Measurements from ENCODE around the gene EHMT1.

Gene EHMT1

DNA sequence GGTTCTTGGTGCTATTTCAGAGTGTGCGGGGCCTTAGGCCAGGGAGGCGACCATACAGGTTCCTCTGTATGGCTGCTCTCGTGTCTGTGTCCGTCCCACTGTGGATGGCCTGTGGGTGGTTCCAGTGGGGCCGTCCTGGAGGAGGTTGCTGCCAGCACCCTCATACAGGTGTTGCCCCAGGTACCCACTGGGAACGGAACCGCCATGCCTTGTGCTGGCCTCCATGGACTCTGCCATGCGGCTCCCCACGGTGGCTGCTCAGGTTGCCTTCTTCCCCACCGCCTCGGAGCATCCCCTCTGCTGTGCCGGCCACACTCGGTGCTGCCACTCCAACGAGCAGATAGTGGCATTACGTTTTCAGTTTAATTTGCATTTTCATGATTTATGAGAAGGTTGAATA lies 129.5 kb downstream of the EHMT1 start:
- no peak for DNase-seq

DNA sequence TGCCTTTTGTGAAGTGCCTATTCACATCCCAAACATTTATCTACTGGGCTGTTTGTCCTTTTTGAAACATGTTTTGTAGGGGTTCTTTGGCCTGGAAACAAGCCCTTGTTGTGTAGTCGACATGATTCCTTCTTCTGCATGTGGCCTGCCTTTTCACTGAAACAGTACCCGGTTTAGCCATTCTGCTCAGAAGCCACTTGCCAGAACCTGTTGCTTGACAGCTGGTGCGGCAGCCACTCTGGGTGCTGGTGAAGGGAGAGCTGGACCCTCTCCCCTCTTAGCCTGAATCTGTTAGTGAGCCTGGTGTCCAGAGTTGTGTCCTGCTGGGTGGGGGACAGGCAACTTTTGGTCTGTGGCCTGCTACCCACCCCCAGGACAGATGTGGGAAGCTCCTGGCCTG lies 129.9 kb downstream of the EHMT1 start:
- DNase-seq = no peak

DNA sequence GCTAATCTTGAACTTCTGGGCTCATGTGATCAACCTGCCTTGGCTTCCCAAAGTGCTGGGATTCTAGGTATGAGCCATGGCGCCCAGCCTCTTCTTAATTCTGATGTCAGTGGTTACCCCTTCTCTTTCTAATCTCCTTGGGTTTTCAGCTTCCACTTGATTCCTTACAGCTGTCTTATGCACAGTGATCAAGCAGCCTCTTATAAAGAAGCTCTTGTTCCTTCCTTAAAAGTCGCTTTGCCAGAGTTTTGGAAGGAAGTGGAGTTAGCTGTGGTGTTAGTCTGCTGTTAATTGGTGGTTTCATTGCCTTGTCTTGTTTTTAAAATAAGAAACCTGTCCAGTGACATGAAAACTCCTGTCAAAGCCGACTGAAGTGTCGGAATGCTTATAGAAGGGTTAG lies 130.7 kb downstream of the EHMT1 start:
- DNase-seq = no peak

DNA sequence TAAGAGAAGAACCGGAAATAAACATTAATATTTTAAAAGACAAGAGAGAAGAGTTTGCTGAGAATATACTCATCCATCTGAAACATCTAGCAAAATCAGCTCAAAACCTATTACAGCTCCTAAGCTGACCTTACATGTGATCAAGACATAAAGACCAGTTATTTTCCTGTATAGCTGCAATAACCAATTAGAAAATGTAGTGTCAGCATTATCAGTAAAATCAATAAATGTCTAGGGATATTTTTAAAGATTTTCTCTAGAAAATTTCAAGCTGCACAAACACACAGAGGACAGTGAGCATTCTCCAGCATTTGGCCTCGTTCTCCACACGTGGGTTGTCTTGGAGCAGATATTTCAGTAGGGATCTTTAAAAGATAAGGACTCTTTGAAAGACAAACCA lies 131.2 kb downstream of the EHMT1 start:
- no peak for DNase-seq

DNA sequence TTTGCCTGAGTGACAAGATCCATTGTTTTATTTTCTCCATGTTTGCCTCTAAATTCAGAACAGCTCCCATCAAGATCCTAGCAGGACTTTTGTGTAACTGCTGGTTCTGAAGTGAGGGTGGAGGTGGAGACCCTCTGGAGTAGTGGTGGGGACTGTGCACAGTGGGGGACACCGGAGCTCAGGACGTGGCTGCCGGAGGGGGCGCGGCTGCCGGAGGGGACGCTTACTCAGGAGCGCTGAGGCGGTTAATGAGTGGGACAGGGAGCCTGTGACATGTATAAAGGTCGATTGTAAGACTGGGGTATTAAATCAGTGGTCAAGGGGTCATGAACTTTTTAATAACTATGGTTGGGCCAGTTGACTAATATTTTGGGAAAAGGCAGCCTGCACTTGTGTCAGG lies 131.8 kb downstream of the EHMT1 start:
- DNase-seq = no peak

DNA sequence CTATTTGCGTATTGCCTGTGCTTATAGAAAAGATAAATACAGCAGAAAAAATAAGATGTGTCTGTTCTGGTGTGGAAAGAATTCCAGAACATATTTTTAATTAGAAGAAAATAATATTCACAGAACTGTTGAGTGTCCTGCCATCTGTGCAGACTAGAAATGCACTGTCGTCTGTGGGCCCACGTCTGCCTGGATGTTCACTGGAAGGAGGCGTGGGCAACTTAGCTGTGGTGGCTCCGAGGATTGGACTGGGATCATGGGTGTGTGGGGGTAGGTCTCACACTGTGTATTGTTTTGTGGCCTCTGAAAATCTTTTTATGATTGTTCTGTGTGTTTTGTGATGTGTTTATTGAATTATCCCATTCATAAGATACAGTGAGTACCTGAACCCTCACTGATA lies 132.8 kb downstream of the EHMT1 start:
- no peak for DNase-seq

DNA sequence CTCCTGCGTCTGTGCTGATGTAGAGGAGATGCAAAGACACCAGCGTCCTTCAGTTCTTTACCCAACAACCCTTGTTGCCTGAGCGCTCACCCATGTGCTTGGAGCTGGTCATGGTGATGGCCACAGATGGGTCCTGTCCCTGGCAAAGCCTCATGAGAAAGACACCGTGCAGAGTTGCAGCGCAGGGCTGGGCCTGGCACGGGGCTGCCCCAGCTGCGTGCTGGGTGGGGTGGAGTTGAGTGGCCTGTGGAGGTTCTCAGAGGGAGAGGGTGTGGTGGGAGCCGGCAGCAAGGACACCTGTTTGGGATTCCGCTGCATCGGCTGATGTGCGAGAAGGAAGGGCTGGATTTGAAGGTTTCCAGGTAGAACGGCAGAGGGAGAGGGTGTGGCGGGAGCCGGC lies 133.6 kb downstream of the EHMT1 start:
- DNase-seq = no peak

DNA sequence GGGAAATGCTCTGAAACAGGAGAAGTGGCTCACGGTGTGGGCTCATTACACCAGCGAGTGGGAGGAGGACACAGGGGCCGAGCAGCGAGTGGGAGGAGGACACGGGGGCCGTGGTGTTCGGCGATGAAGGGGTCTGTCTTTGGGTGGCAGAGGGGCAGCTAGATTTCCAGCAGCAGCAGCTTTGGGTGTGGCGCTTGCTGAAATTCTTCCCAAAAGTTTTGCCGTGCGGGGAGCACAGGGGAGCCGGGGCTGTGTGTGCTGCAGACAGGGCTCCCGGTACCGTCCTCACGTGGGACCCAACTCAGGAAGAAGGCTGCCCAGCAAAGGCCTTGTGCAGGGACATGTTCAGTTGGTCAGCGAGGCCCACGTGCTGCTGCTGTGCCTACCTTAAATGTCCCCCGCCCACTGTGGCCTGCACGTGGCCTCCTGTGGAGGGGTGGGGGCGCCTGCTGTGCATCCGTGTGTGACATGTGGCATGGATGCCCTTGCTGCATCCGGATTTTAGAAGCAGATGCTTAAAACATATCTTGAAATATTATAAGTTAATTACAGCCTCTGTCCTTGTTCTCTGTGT lies 134.5 kb downstream of the EHMT1 start:
- no peak for DNase-seq

DNA sequence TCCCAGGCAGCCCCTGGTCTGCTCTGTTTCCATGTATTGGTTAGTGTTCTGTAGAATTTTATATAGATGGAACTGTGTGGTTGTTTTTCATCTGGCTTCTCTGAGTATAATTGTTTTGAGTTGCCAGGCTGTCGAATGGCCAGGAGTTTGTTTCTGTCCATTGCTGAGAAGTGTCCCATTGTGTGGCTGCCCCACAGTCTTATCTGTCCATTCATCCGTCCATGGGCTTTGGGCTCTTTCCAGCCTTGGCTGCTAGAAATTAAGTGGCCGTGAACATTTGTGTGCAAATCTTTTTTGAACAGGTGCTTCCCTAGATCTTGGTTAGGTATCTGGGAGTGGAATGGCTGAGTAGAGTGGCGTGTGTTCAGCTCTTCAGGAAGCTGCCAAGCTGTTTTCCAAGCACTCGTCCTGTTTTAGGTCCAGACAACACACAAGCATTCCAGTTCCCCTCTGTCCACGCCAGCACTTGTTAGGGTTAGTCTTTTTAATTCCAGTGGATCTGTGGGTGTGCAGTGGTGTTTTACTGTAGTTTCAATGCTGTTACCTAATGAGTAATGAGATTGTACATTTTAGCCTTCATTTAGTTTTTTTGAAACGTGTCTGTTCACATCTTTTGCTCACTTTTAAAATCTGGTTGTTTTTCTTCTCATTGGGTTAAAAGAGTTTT lies 136.6 kb downstream of the EHMT1 start:
- no peak for DNase-seq

DNA sequence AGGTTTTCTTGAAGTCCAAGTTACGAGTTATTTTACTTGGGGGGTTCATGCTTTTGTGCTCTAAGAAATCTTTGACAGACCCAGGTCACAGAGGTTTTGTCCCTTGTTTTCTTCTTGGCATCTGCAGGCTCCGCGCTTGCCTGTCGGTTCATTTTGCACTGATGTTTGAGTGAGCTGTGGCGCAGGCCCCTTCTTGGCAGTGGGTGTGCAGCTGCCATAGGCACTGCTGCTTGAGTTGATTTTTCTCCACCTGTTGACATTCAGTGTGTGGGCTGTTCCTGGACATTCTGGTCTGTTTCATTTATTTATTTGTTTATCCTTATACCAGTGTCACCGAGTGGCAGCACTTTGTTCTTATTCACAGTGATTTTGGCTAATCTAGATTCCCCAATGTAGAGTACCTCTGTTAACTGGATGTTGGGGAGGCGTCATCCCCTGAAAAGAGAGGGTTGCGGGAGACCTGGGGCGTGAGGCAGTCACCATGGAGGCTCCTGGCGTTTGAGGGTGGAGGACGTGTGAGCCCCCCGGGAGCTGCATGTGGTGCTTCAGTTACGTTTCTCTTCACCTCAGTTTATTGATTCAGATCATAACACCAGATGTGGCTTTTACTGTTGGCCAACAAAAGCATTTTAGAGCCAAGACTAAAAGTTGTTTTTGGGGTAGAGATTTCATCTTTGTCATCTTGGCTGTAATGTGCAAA lies 137.4 kb downstream of the EHMT1 start:
- DNase-seq = no peak

DNA sequence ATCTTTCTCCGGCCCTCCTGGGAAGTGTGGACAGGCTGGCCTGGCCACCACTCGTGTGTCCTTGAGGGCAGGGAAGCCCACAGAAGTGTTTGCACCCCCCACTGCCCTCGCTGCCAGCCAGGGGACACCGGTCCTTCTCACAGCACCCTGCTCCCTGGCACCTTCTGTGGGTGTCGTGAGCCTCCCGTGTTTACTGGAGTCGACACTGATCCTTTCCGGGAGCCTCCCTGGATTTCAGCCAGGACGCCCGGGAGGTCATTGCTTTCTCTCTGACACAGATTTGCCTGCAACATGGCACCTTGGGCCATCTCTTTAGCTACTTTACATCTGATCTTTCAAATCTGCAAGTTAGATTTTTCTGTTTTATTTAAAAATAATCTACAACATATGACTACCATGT lies 138.3 kb downstream of the EHMT1 start:
- DNase-seq = no peak

DNA sequence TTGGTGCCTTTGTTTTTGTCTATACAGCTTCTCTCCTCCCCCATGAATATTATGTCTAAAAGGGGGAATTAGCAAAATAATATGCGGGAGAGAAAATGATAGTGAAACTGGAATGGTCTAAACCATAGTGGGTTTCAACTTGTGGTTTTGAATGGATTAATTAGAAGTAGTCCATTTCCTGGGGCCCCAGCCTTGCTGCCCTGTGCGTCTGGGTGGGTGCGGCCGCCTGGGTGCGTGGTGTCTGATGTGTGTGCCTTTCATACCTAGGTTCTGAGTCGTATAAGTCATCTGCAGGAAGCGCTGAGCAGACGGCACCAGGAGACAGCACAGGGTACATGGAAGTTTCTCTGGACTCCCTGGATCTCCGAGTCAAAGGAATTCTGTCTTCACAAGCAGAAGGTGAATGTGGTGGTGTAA lies 138.8 kb downstream of the EHMT1 start:
- peak; percentile 36 for DNase-seq

DNA sequence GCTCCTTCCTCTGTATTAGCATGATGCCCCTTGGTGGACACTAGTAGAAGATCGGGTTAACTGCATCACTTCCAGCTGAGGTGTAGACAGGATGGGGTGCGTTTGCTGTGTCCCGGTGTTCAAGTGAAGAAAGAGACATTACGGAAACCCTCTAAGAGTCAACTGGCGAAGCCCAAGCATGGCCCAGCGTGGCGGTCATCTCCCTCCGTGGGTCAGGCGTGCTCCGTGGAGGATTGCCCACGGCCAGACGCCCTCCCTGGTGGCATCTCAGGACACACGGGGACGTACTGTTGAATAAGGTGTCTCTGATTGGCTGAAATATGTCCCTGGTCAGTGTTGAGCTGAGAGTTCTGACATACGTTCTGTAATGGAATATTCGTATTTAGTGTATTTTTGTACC lies 139.3 kb downstream of the EHMT1 start:
- no peak for DNase-seq

DNA sequence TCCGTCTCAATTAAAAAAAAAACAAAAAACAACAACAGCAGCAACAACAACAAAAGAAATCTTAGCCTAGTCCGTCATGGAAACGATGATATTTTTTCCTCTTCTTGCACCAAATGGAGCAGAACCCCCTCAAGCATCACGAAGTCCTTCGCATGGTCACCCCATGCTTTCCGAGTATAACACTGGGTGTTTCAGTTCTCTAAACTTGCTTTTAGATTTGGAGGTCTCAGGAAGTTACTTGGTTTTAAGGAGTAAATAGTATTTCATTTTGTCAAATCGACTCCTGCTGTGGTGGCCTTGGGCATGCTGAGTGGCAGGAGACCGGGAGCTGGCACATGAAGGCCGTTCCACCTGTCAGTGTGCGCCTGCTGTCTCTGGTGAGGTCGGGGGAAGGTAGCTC lies 140.3 kb downstream of the EHMT1 start:
- no peak for DNase-seq

DNA sequence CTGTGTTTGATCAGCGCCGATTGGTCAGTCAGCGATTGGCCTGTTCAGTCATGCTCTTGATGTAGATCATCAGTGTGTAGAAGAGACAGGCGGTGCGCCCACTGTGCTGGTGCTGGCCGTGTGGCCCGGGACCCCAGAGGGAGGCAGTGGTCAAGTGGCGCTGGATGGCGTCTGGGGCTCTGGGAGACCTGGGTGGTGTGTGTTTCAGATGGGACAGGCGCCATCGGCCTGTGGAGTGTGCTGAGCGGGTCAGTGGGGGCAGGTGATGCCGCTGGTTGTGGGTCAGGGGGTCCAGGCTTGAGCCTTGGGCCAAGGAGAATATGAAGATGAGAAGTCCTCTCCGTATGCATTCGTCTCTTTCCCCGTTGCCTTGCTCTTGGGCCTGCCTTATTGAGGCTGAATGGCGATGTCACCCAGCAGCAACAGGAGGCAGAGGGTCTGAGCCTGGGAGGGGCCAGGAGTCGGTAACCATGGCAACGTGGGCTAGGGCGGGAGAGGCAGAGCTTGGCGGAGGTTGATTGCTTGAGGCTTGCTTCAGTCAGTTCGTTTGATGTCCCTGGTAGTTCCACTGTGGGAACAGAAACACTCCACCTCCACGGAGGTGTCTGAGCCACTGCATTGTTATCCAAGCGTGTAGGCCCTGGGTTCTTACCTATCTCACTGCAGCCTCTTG lies 141.0 kb downstream of the EHMT1 start:
- no peak for DNase-seq

DNA sequence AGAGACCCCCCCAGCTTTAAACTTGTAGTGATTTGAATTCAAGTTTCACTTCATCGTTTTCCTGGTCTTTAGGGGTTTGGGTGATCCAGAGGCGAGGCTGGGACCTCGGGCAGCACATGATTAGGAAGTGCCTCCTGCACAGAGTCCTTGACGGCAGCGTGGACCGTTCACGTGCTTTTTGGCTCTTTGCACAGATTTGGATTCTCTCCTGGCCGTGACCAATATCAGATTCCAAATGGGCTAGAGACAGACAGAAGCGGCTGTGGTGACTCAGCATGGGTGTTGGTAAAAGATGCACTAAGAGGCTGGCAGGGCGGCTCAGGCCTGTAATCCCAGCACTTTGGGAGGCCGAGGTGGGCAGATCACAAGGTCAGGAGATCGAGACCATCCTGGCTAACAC lies 141.6 kb downstream of the EHMT1 start:
- no peak for DNase-seq

DNA sequence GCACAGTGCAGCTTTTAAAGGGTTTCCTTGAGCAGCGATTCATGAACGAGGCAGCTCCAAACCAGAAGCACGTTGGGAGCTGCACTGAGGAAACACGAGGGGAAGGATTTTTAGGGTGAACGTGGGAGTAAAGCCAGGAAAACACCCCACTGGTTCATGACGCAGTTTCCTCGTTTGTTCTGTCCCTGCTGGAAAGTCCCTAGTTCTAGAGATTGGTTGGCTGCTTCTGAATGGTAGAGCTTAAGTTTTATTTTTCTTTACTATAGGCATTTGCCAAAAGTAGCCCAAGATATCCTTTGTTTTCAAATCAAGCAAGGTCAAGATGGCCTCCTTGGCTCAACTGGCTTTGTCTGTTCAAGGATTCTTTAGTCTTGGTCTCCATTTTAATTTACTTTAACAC lies 142.2 kb downstream of the EHMT1 start:
- peak; percentile 60 for DNase-seq

DNA sequence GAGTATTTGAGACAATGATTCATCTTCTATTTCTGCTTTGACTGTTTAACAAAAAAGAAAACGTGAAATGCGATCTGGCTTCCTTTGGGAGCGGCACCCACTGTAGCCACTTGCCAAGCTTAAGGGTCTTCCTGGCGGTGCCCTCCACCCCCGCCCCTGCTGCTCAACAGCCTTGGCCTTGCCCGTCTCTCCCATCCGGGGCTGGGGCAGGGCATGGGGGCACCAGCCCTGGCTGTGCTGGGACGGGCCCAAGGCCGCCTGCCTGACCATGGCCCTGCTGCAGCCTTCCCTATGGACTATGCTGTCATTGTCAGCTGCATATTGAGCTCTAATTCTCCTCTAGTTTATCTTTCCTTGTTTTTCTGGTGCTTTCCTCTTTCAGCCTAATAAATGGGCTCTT lies 143.0 kb downstream of the EHMT1 start:
- DNase-seq = no peak

DNA sequence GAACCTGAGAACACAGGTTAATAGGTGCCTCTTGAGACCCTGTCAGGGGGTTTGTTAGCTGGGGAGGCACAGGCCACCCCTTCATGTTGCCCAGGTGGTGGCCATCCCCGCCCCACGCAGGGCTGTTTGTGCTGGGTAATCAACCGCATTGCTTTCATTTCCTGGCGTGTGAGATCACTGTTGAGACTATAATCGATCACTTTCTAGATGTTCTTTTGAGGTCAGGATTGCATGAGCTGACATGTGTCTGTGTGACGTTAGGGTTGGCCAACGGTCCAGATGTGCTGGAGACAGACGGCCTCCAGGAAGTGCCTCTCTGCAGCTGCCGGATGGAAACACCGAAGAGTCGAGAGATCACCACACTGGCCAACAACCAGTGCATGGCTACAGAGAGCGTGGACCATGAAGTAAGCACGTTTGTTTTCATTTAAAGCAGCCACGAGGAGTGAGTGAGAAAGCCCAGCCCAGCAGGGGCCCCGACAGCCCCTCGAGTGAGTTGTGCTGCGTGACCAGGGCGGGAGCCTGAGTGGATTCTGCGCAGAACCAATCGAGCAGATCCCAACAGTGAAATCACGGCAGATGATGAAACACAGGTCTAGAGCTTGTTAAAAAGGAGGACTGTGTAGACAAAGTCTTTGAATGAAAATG lies 143.7 kb downstream of the EHMT1 start:
- DNase-seq = no peak

DNA sequence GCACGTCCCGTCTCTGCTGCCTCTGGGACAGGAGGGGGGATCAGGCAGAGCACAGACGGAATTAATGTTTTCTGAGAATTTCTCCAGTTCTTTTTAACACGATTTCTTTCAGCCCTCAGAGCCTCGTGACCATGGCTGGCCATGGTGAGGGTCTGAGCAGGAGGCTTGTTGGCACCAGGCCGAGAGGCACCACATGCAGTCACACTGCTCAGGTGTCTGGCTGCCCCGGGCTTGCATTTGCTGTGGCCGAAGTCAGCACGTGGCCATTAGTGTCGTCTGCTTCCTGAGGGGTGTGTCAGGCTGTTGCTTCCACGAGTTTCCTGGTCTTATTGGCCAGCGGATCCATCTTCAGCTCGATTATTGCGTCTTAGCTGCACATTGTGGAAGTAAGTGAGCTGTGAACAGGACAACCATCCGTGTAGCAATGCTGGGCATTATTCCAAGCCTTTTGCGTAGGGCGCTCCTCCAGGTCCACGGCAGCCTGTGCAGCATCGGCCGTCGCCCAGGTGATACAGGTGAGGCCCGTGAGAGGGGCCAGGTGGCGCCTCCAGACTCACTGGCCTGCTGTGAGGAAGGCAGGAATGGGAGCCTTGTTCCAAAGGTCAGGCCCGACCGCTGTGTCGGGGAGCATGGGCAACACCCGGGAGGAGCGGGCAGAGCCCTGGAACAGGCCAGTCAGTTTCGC lies 144.6 kb downstream of the EHMT1 start:
- no peak for DNase-seq

DNA sequence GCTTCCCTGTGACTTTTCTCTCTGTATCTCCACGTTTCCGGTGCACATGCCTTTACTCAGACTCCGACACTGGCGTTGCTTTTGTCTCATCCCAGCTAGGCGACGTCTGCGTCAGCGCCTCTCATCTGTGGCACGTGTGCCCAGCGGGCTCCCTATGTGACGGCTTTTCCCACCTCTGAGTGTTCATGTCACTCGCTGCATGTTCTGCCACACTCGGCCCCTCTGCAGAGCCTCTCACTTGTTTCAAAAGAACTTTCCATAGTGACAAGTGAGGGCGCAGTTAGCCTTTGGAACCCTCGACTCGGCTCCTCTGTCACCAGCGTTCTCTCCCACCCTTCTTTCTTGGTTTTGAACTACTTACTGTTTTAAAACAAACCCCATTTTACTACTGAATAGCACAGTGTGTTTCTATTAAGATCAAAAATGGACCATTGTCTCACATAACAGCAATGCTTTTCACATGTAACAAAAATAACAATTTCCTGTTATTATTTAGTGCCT lies 145.4 kb downstream of the EHMT1 start:
- no peak for DNase-seq

DNA sequence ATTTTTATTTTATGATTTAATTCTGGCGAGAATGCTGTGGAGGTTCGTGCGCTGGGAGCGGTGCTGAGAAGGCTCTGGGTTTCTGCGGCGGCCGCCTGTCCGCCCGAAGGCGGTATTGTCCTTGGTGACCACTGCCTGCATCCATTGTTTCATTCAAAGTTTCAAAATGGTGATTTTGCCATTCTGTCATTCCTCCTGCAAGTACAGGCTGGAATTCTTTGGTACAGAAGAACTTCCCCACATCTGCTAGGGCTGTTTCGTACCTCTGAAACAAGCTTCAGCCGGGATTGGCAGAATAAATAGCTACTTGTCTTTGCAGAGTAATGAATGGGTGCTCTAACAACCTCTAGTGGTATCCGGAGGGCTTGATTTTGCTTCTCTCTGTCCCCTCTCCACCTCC lies 146.2 kb downstream of the EHMT1 start:
- no peak for DNase-seq

DNA sequence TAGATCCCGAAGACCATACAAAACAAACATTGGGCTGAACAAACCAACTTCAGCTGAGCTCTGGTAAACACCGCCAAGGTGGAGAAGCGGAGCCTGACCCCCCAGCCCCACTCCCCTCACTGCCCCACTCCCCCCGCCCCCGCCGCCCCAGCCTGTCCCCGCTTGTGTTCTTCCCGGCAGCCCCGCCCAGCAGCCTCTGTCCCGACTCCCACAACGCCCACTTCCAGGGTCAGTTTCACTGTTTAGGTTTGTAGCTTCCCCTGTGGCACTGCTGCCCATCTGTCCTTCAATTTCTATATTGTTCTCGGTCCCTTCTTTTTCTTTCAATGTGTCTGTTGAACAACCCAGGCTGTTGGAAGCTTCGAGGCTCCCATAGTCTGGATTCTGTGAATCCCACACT lies 146.7 kb downstream of the EHMT1 start:
- DNase-seq = no peak

All from activated CD4-positive, alpha-beta T cell treated with anti-CD3 and anti-CD28 coated beads, Interleukin-2, amount 50 U/mL, for 16 hours (primary cell).